Islet of Langerhans (tissue), 1 donor: ENCODE data around the gene ACACB.

Experiments
- FAIRE-seq: peaks from one replicate; lab custom pipeline; 2011; peaks lifted over from hg19 to GRCh38; lab: Jason Lieb, UNC

Gene ACACB

DNA sequence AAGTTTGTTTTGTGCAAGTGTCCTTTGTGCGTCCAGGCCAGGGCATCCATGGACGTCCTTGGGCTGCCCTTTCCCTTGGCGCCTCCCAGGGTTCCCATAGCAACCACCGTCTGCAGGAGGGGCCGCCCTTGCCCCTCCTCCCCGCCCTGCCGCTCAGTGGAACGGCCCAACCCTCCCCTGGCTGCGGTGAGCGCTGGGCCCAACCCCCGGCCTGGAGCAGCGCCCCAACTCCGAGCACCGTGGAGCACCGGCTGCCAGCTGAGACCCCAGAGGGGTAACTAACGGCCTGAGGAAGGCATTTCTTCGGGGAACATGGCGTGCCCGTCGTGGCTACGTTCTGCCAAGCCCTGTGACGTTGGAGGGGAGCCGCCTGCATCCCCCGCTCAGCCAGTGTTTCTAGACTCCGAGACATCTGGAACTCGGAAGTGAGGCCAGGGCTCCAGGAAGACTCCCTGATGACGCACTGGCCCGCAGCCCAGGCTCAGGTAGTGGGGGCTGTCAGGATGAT is 5.3 kb upstream of the ACACB start:
- FAIRE-seq, result no peak

DNA sequence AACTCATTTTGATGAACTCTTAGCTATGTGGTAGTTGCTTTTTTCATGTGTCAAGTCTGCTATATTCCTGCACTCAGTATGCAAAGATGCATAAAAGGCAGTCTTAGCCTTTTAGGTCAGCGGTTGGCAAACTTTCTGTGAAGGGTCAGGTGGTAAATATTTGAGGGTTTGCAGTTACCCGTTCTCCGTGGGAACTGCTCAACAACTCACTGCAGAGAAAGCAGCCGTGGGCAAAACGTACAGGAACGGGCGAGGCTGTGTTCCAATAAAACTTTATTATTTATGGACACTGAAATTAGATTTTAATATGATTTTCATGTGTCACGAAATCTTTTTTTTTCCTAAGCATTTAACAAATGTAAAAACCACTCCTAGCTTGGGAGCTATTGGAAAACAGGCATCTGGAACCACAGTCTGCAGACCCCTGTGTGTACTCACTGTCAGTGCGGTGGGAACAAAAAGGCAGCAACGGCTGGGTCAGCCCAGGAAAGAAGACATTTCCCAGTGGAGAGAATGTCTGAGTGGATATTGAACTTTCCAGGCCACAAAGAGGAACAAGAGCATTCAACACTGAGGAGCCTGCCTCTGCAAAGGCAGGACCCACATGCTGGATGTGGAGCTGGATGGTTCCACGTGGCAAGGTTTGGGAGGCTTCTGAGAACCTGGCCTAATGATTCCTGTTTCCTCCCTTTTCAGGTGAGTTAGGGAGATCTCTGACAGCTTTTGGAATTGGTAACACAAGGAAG is 3.5 kb upstream of the ACACB start:
- no peak for FAIRE-seq

- FAIRE-seq, result no peak
Observed at GRCh38 chr12:109113661-109114321, 2.6 kb upstream of the ACACB start.

DNA sequence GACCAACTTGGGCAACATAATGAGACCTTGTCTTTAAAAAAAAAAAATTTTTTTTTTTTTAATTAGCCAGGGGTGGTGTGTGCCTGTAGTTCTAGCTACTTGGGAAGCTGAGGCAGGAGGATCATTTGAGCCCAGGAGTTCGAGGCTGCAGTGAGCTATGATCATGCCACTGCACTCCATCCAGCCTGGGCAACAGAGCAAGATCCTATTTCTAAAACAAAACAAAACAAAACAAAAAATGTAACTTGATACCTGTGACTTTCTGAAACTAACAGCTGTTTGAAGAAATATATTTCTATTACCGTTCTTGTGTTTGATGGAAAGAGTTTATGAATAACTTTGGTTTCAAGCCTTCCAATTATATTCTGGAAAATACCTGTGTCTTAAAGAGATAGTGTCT is 1.7 kb upstream of the ACACB start:
- no peak for FAIRE-seq

DNA sequence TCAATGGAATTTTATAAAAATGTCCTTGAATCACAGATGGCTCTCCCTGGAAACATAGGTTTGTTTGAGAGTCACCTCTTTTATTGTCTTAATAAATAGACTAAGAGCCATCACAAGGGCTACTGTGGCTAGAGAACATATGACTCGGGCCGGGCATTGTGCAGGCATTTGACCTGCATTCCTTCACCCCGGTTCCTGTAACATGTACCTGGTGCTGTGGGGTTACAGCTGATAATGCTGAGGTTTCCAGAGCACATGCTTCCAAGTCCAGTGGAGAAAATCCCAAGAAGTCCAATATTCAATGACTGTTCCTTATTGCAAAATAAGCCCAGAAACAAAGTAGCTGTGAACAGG is 1.0 kb upstream of the ACACB start:
- no peak for FAIRE-seq

GRCh38 chr12:109116611-109116949 is 193 bp downstream of the ACACB start:
- no peak for FAIRE-seq

GRCh38 chr12:109120095-109120494 is 3.7 kb downstream of the ACACB start:
- FAIRE-seq, result no peak

GRCh38 chr12:109120557-109120956 is 4.2 kb downstream of the ACACB start:
- FAIRE-seq, result no peak

- FAIRE-seq, result no peak
Observed at GRCh38 chr12:109121346-109121880, 5.0 kb downstream of the ACACB start.

GRCh38 chr12:109124878-109125648 is 8.7 kb downstream of the ACACB start:
- no peak for FAIRE-seq

GRCh38 chr12:109125791-109126190 is 9.4 kb downstream of the ACACB start:
- no peak for FAIRE-seq

DNA sequence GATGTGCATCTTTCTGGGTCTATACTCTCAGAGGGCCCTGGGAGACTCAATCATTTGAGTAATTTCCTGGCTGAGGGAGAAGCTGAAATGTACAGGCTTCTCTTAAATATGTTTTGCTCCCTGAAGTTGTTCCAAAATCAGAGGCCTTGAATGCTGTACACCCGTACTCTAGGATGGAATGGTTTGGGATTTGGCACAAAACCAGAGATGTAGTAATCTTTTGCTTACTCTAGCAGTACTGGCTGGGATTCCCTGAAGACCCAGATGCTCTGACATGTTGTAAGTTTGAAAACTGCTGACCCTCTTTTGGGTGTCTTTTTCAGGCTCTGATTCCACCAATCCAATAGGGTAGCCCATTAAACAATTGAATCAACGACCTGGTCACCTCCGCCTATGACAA is 10.4 kb downstream of the ACACB start:
- FAIRE-seq, result no peak

- no peak for FAIRE-seq
Observed at GRCh38 chr12:109127533-109128242, 11.3 kb downstream of the ACACB start.

- peak; percentile 5 for FAIRE-seq
Observed at GRCh38 chr12:109130297-109131153, 14.1 kb downstream of the ACACB start.

- FAIRE-seq, result peak; percentile 41
Observed at GRCh38 chr12:109131154-109132050, 15.0 kb downstream of the ACACB start.

DNA sequence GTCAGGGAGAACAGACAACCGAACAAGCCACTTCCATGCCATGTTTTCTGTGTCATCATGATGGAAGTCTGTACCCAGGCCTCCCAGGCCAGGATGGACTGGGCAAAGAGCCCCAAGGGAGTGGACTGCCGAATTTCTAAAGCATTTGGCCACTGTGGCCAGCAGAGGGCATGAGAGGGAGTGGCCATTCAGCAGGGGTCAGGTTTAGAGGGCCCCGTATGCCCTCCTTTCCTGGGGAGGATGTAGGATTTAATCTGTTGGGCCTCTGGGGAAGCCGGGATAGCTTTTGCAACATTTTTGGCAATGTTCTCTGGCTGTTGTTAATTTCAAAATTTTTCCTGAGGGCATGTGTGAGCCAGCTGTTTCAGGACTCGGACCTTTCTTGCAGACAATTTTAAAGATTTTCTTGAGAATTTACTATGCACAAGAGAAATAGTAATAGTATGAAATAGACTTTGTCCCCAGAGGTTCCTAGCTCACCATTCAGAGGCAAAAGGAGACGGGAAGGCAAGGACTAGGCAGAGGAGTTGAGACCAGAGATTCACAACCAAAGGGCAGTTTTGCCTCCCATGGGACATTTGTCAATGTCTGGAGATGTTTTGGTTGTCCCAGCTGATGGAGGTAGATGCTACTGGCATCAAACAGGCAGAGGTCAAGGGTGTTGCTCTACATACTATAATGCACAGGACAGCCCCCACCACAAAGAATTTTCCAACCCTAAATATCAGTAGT is 18.0 kb downstream of the ACACB start:
- no peak for FAIRE-seq

DNA sequence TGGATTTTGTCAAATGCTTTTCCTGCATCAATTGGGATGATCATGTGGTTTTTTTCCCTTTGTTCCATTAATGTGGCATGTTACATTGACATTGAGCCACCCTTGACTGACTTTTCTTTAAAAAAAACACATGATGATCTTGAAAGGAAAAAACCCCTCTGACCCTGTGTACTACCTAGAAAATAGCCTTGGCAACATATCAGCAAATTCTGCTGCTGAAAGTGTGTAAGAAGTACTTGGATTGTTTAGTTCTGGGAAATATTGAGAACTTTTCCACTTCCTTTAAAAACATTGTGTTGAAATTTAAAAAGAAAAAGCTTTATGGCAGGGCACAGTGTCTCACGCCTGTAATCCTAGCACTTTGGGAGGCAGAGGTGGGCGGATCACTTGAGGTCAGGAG is 20.7 kb downstream of the ACACB start:
- FAIRE-seq, result no peak

GRCh38 chr12:109139360-109139759 is 23.0 kb downstream of the ACACB start:
- FAIRE-seq, result no peak

- FAIRE-seq, result no peak
Observed at GRCh38 chr12:109139791-109140190, 23.4 kb downstream of the ACACB start.

- no peak for FAIRE-seq
Observed at GRCh38 chr12:109140560-109140959, 24.2 kb downstream of the ACACB start.
